DOHH2 (cell line): Measurements from ENCODE around the gene MEF2A.

Experiments
- H3F3A ChIP-seq: fragments of 200-600 bp; sonication (generic), shearing (Covaris generic); 2 replicates; pipeline ENCODE4 v1.6.0; 2016; ENCODE audit warnings: antibody characterized with exemption, mild to moderate bottlenecking; ENCODE audit not compliant: control insufficient read depth, insufficient read depth
- H3K27ac ChIP-seq: fragments of 200-600 bp; sonication (generic); 2 replicates; pipeline ENCODE4 v1.5.1; 2014; ENCODE audit warnings: low read depth, mild to moderate bottlenecking, low read length, moderate library complexity
- H3K27me3 ChIP-seq: fragments of 200-600 bp; sonication (generic); 2 replicates; pipeline ENCODE4 v1.6.1; 2014; ENCODE audit warnings: mild to moderate bottlenecking, low read length, mixed read lengths; ENCODE audit not compliant: control insufficient read depth
- H3K36me3 ChIP-seq: fragments of 200-600 bp; sonication (generic); 2 replicates; pipeline ENCODE4 v1.6.1; 2014; ENCODE audit warnings: mild to moderate bottlenecking, low read length, moderate library complexity, mixed read lengths; ENCODE audit not compliant: control insufficient read depth
- H3K4me1 ChIP-seq: fragments of 200-600 bp; sonication (generic); 2 replicates; pipeline ENCODE4 v1.6.1; 2014; ENCODE audit warnings: mild to moderate bottlenecking, low read length, mixed read lengths; ENCODE audit not compliant: control insufficient read depth
- H3K4me2 ChIP-seq: fragments of 200-600 bp; sonication (generic); 2 replicates; pipeline ENCODE4 v1.6.0; 2014; ENCODE audit warnings: mild to moderate bottlenecking, low read length, moderate library complexity
- H3K4me3 ChIP-seq: fragments of 200-600 bp; sonication (generic); 2 replicates; pipeline ENCODE4 v1.5.1; 2014; ENCODE audit warnings: mild to moderate bottlenecking, low read length, mixed read lengths
- H3K79me2 ChIP-seq: fragments of 200-600 bp; sonication (generic); 2 replicates; pipeline ENCODE4 v1.6.1; 2014; ENCODE audit warnings: mild to moderate bottlenecking, low read length, mixed read lengths; ENCODE audit not compliant: control insufficient read depth
- H3K9me2 ChIP-seq: fragments of 200-600 bp; sonication (generic); replicated peaks from 2 replicates; pipeline ENCODE4 v1.6.1; 2014; ENCODE audit warnings: mild to moderate bottlenecking, low read length, mixed read lengths; ENCODE audit not compliant: control insufficient read depth
- H3K9me3 ChIP-seq: fragments of 200-600 bp; sonication (generic); 2 replicates; pipeline ENCODE4 v1.6.1; 2014; ENCODE audit warnings: antibody characterized with exemption, low read length, mixed read lengths; ENCODE audit not compliant: control insufficient read depth, insufficient read depth
- H4K20me1 ChIP-seq: fragments of 200-600 bp; sonication (generic); 2 replicates; pipeline ENCODE4 v1.6.0; 2014; ENCODE audit warnings: low read depth, mild to moderate bottlenecking, antibody characterized with exemption, low read length, moderate library complexity; ENCODE audit not compliant: control insufficient read depth, insufficient read depth
- EZH2phosphoT487 ChIP-seq: fragments of 200-600 bp; sonication (generic); IDR thresholded peaks from 2 replicates; pipeline ENCODE4 v1.6.1; 2017; ENCODE audit warnings: borderline replicate concordance, mild to moderate bottlenecking, antibody characterized with exemption, low read length, moderate library complexity, mixed read lengths
- TF ChIP-seq, protein P1 (sequence below): fragments of 200-600 bp; sonication (generic); IDR thresholded peaks from one replicate; pipeline ENCODE4 v1.5.1; 2014; ENCODE audit warnings: antibody characterized with exemption, mild to moderate bottlenecking, low read depth, low read length; ENCODE audit not compliant: poor library complexity, severe bottlenecking

MEF2A gene

GRCh38 chr15:99708563-99708962 lies 142.8 kb downstream of the MEF2A start:
- Histone ChIP-seq H4K20me1 (no peaks in the 10 kb centered on the region), H3F3A (peaks cover 8% of the 10 kb centered on the region), H3K4me2 (no peak overlapping the region), H3K9me2 (no peaks in the 10 kb centered on the region), H3K36me3 (peaks cover 81% of the 10 kb centered on the region), H3K79me2 (no peaks in the 10 kb centered on the region), H3K27ac (no peak overlapping the region), H3K4me1 (peaks cover 11% of the 10 kb centered on the region), H3K27me3 (no peaks in the 10 kb centered on the region), H3K4me3 (no peak overlapping the region), H3K9me3 (no peaks in the 10 kb centered on the region)
- TF ChIP-seq, protein P1, sequence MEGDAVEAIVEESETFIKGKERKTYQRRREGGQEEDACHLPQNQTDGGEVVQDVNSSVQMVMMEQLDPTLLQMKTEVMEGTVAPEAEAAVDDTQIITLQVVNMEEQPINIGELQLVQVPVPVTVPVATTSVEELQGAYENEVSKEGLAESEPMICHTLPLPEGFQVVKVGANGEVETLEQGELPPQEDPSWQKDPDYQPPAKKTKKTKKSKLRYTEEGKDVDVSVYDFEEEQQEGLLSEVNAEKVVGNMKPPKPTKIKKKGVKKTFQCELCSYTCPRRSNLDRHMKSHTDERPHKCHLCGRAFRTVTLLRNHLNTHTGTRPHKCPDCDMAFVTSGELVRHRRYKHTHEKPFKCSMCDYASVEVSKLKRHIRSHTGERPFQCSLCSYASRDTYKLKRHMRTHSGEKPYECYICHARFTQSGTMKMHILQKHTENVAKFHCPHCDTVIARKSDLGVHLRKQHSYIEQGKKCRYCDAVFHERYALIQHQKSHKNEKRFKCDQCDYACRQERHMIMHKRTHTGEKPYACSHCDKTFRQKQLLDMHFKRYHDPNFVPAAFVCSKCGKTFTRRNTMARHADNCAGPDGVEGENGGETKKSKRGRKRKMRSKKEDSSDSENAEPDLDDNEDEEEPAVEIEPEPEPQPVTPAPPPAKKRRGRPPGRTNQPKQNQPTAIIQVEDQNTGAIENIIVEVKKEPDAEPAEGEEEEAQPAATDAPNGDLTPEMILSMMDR: no peak
- no peak for TF ChIP-seq EZH2phosphoT487

GRCh38 chr15:99709243-99709986 lies 143.6 kb downstream of the MEF2A start:
- Histone ChIP-seq H3K79me2 (no peaks in the 10 kb centered on the region), H3K27ac (no peak overlapping the region), H3F3A (peaks cover 4% of the 10 kb centered on the region), H3K9me2 (no peaks in the 10 kb centered on the region), H3K4me2 (no peak overlapping the region), H3K36me3 (peaks cover 89% of the 10 kb centered on the region), H4K20me1 (no peaks in the 10 kb centered on the region), H3K4me3 (no peak overlapping the region), H3K27me3 (no peaks in the 10 kb centered on the region), H3K4me1 (peaks cover 2% of the 10 kb centered on the region), H3K9me3 (no peaks in the 10 kb centered on the region)
- TF ChIP-seq, protein P1: no peak
- no peak for TF ChIP-seq EZH2phosphoT487

GRCh38 chr15:99711625-99712024 lies 145.8 kb downstream of the MEF2A start:
- H3K4me2 ChIP-seq: no peak overlapping the region
- no peak overlapping the region for H3K4me3 ChIP-seq
- H3K27ac ChIP-seq: no peak overlapping the region
- no peaks in the 10 kb centered on the region for H3K9me2 ChIP-seq
- no peaks in the 10 kb centered on the region for H3K27me3 ChIP-seq
- H3K9me3 ChIP-seq: no peaks in the 10 kb centered on the region
- H3F3A ChIP-seq: peaks cover 7% of the 10 kb centered on the region
- H3K4me1 ChIP-seq: no peaks in the 10 kb centered on the region
- H3K79me2 ChIP-seq: no peaks in the 10 kb centered on the region
- H4K20me1 ChIP-seq: no peaks in the 10 kb centered on the region; the same call in 1 of the 2 replicates
- H3K36me3 ChIP-seq: peaks cover 87% of the 10 kb centered on the region
- no peak for TF ChIP-seq EZH2phosphoT487
- TF ChIP-seq, protein P1: no peak
